GM18526 (cell line): ENCODE data around the gene HOXA10.

Experiments used
- POLR2A ChIP-seq: IDR thresholded peaks from 3 replicates; pipeline ENCODE4 v1.6.1; 2011; ENCODE audit not compliant: insufficient read length; ENCODE audit errors: extremely low read depth

The HOXA10 gene

GRCh38 chr7:27179030-27179429, 4.9 kb upstream of the HOXA10 start:
- no peak for TF ChIP-seq POLR2A

- TF ChIP-seq POLR2A: no peak
Measured at GRCh38 chr7:27178366-27178765, 4.2 kb upstream of the HOXA10 start.

GRCh38 chr7:27177795-27178320, 3.7 kb upstream of the HOXA10 start:
- TF ChIP-seq POLR2A: no peak

GRCh38 chr7:27176962-27177794, 3.1 kb upstream of the HOXA10 start:
- TF ChIP-seq POLR2A: no peak

- no peak for TF ChIP-seq POLR2A
Measured at GRCh38 chr7:27176524-27176845, 2.4 kb upstream of the HOXA10 start.

- no peak for TF ChIP-seq POLR2A
Measured at GRCh38 chr7:27175626-27176523, 1.8 kb upstream of the HOXA10 start.

- TF ChIP-seq POLR2A: no peak
Measured at GRCh38 chr7:27174874-27175625, 930 bp upstream of the HOXA10 start.

- no peak for TF ChIP-seq POLR2A
Measured at GRCh38 chr7:27173511-27173955, 587 bp downstream of the HOXA10 start.

GRCh38 chr7:27172823-27173510, 1.2 kb downstream of the HOXA10 start:
- no peak for TF ChIP-seq POLR2A

GRCh38 chr7:27172315-27172774, 1.8 kb downstream of the HOXA10 start:
- TF ChIP-seq POLR2A: no peak

- TF ChIP-seq POLR2A: no peak
Measured at GRCh38 chr7:27171637-27172314, 2.3 kb downstream of the HOXA10 start.

- TF ChIP-seq POLR2A: no peak
Measured at GRCh38 chr7:27171325-27171636, 2.8 kb downstream of the HOXA10 start.

- no peak for TF ChIP-seq POLR2A
Measured at GRCh38 chr7:27170426-27171324, 3.4 kb downstream of the HOXA10 start.
